ENCODE measurements around the gene TMEM233. TPM values are rescaled to one million over a fixed set of nuclear protein-coding genes. Genes with fewer than 3 reads are reported as not detected.

The TMEM233 gene
- total and polyA plus RNA-seq, 9 of the 15 experiments (the other 6 are each of a cell fraction or from before 2014, with no cell fraction given): 0.04 to 0.17 (median 0.07) TPM; not detected in 2

DNA sequence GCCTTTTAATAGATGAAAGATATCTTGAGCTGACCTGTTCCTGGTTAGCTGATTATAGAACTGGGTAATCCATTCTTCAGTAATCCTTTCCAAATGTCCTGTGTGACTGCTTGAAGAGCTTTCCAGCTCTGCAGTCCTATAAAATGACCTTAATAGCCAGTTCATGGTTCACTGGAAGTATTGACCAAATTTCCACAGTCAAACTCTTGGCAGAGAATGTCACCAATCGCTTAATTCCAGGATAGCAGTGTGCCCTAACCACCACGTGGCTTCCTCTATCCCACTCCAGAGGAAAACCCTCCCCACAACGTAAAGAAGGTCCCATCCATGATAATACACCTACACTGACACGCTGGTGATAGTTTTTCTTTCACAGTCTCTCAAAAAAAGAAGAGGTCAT lies 91.8 kb downstream of the TMEM233 start:
- ATAC-seq: no peak
- intact Hi-C loops (cut with micrococcal nuclease) (no loop called here), in situ Hi-C loops (cut with MboI) (no loop called here)
- Histone ChIP-seq H3K4me3 (no peak overlapping the region), H3K9me3 (replicated peaks; ENCODE audit: control insufficient read depth, insufficient read depth, low read depth, low read length) (no peaks in the 10 kb centered on the region), H2AFZ (ENCODE audit: low read depth, low read length) (no peak overlapping the region), H3K9ac (ENCODE audit: insufficient read depth in 1 of 2, low read depth in 2 of 2, low read length in 2 of 2) (no peak overlapping the region), H3K36me3 (ENCODE audit: control insufficient read depth, insufficient read depth, low read length) (peaks cover 50% of the 10 kb centered on the region), H3K27ac (ENCODE audit: extremely low read depth, low read depth, low read length) (no peak overlapping the region), H3K9me1 (ENCODE audit: control insufficient read depth, insufficient read depth, low read length) (no peaks in the 10 kb centered on the region), H3K79me2 (ENCODE audit: control insufficient read depth, insufficient read depth, low read length) (no peaks in the 10 kb centered on the region), H3K4me2 (ENCODE audit: insufficient read depth, low read length) (no peak overlapping the region), H3K4me1 (replicated peaks in 1 of 2; ENCODE audit: control insufficient read depth in 2 of 2, insufficient read depth in 2 of 2, low read length in 2 of 2) (peaks cover 0 to 3% of the 10 kb centered on the region in 2 experiments; a peak in 3 of 5 replicates), H3K27me3 (ENCODE audit: control insufficient read depth in 2 of 2, insufficient read depth in 2 of 2, low read length in 2 of 2) (no peaks in the 10 kb centered on the region), H4K20me1 (replicated peaks; ENCODE audit: control insufficient read depth, insufficient read depth, low read length) (no peaks in the 10 kb centered on the region)
- CTCF ChIA-PET (ENCODE audit: low intra/inter-chr PET ratio): no interaction called here
- WGBS (ENCODE audit: insufficient coverage, low coverage, missing lambda C conversion rate): 56% methylated on average over 4 of the region's 4 CpGs
- TF ChIP-seq ZBTB7A (IDR thresholded peaks at IDR 0.05; ENCODE audit: borderline replicate concordance, control insufficient read depth, low read depth, low read length) (no peak), ZKSCAN1 (IDR thresholded peaks at IDR 0.05; ENCODE audit: low read depth, low read length) (no peak), TSC22D4 (tag; IDR thresholded peaks at IDR 0.05) (no peak), GATA2 (CRISPR knock-in tag; IDR thresholded peaks at IDR 0.05) (no peak), CBX3 (IDR thresholded peaks at IDR 0.05; ENCODE audit: borderline replicate concordance in 1 of 2, low read length in 2 of 2) (no peak), SREBF2 (CRISPR knock-in tag; IDR thresholded peaks at IDR 0.05) (no peak), ZNF224 (CRISPR knock-in tag; IDR thresholded peaks at IDR 0.05) (no peak), TBL1XR1 (IDR thresholded peaks at IDR 0.05; ENCODE audit: low read length in 2 of 2) (no peak), KLF13 (tag; IDR thresholded peaks at IDR 0.05; ENCODE audit: borderline replicate concordance, low read depth) (no peak), ATF7 (IDR thresholded peaks at IDR 0.05) (no peak), DACH1 (IDR thresholded peaks at IDR 0.05; ENCODE audit: partially characterized antibody) (no peak), STAT5B (CRISPR knock-in tag; IDR thresholded peaks at IDR 0.05) (no peak), ZNF277 (CRISPR knock-in tag; IDR thresholded peaks at IDR 0.05; ENCODE audit: borderline replicate concordance) (no peak), ZNF512 (tag; IDR thresholded peaks at IDR 0.05) (no peak), HOMEZ (CRISPR knock-in tag; IDR thresholded peaks at IDR 0.05) (no peak), MECOM (CRISPR knock-in tag; IDR thresholded peaks at IDR 0.05) (no peak), NR1H2 (CRISPR knock-in tag; IDR thresholded peaks at IDR 0.05) (no peak)
- TF ChIP-seq, protein P1, sequence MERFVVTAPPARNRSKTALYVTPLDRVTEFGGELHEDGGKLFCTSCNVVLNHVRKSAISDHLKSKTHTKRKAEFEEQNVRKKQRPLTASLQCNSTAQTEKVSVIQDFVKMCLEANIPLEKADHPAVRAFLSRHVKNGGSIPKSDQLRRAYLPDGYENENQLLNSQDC (CRISPR knock-in tag; IDR thresholded peaks at IDR 0.05): no peak
- POLR2A ChIA-PET: interaction anchor here (1.5 to 1.6 kb wide), 2 partner anchors 14 to 25 kb away, joined by 4 to 5 read pairs; no protein-coding TSS in a partner anchor
- no peak for FAIRE-seq
- no peak for DNase-seq (ENCODE audit: extremely low read depth in 1 of 4, low spot score in 3 of 4)
- no TSS peak for BruUV-seq (replicated peaks)

All from K562 (cell line).